GM21528 (cell line): ENCODE data around the gene TEKT5.
A peak's percentile ranks its signal among the peaks of the same experiment; 100 is the strongest.
"Not testable (repeated sequence)": the region's sequence is repeated elsewhere in the genome, so short reads cannot be mapped to it uniquely, and the experiment has no call there.

Source experiments
- ATAC-seq: cut with Tn5 transposase; IDR thresholded peaks from one replicate; pipeline ENCODE4 v1.9.1; 2021; ENCODE audit warnings: mild to moderate bottlenecking, moderate library complexity; ENCODE audit not compliant: unreplicated experiment, low FRiP score

TEKT5 gene

DNA sequence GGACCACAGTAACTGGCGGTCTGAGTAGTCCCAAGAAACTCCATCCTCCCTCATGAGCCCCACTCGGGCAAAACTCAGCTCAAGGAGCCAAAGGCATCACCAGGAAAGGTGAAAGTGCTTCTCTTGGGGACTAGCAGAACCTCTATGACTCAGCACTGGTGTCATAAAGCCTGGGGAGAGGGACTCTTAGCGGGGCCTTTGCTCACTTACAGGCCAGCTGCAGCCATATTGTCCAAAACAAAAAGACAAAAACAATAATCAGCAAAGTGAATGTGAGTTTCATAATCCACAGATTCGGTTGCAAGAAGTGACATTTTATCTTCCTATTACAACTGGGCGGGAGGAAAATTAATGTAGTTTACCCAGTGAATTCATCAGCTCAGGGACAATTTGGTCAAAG lies at the start of gene TEKT5:
Gene TEKT5 (minus strand): TSS at position 101 of the 400 bp plus-strand sequence. CDS start 57 bp downstream, at position 44.
- ATAC-seq: no peak

DNA sequence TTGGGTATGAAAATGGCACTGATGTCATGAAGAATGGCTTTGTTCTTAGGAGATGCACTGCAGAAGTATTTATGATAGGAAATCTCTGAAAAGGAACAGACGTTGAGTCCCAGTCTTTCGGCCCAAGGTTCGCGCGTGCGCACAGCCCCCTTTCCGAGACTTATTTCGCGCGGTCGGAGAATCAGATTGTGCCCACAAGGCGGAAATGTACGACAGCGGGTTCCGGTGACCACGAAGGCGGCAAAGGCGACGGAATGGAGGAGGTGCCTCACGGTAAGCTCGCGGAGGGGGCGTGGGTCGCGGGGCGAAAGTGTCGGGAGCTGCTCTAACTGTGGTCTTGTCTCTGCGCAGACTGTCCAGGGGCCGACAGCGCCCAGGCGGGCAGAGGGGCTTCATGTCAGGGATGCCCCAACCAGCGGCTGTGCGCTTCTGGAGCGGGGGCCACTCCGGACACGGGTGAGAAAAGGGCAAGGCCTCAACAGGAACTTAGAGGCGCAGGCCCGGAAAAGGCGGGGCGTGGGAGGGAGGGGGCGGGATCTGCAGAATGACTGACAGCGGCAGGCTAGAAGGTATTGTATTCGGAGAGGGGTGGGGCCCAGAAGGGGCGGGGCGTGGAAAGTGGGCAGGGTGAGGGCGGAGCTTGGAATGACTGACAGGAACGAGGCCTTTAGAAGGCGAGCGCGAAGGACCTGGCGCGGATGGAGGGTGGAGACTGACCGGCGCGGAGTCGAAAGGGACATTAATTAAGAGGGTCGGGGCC lies 49.1 kb upstream of the TEKT5 start, which contains the start of gene NUBP1:
Gene NUBP1 (plus strand): TSS at position 233 of the 760 bp plus-strand sequence. CDS start 22 bp downstream, at position 255.
- peak; percentile 78 for ATAC-seq

- ATAC-seq: no peak
These were observed 48.5 kb upstream of the TEKT5 start for GRCh38 chr16:10743227-10743609.

DNA sequence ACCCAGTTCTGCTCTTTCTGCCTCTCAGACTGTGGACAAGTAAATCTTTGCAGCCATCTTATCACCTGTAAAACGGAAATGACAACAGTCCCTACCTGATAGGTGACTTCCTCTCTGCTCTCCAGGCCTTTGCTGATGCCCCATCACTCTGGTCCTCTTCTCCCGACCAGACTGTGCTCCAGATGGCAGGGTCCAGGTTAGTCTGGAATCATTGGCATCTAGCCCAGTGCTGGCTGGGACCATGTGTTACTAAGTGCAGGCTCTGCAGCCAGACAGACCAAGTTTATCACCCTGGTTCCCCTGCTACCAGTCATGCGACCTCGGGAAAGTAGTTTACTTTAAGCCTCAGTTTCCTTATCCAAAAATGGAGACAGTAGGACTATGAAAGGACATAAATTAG lies 47.1 kb upstream of the TEKT5 start:
- no peak for ATAC-seq

- ATAC-seq: not testable (repeated sequence)
These were observed 46.5 kb upstream of the TEKT5 start for GRCh38 chr16:10741249-10741648.

DNA sequence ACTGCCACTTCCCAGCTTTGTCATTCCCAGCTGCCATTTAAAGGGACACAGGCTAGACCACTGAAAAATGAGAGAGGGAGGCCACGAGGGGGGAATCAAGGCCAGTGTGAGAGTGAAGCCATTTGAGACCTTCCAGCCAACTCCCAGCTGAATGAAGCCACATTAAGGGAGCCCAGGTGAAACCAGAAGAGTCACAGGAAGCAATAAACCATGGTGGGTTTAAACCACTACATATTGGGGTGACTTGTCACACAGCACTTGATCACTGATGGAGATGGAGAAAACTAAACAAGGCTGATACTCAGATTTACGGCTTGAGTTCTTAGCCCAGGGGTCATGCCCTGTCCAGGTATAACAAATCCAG lies 46.1 kb upstream of the TEKT5 start:
- no peak for ATAC-seq

- ATAC-seq: no peak
These were observed 45.5 kb upstream of the TEKT5 start for GRCh38 chr16:10740000-10740844.

- ATAC-seq: peak; percentile 47
These were observed 43.7 kb upstream of the TEKT5 start for GRCh38 chr16:10738231-10739077.

- peak; percentile 40 for ATAC-seq
These were observed 42.4 kb upstream of the TEKT5 start for GRCh38 chr16:10737068-10737625.

- no peak for ATAC-seq
These were observed 37.1 kb upstream of the TEKT5 start for GRCh38 chr16:10731790-10732189.

GRCh38 chr16:10729104-10730048 lies 34.6 kb upstream of the TEKT5 start:
- no peak for ATAC-seq

DNA sequence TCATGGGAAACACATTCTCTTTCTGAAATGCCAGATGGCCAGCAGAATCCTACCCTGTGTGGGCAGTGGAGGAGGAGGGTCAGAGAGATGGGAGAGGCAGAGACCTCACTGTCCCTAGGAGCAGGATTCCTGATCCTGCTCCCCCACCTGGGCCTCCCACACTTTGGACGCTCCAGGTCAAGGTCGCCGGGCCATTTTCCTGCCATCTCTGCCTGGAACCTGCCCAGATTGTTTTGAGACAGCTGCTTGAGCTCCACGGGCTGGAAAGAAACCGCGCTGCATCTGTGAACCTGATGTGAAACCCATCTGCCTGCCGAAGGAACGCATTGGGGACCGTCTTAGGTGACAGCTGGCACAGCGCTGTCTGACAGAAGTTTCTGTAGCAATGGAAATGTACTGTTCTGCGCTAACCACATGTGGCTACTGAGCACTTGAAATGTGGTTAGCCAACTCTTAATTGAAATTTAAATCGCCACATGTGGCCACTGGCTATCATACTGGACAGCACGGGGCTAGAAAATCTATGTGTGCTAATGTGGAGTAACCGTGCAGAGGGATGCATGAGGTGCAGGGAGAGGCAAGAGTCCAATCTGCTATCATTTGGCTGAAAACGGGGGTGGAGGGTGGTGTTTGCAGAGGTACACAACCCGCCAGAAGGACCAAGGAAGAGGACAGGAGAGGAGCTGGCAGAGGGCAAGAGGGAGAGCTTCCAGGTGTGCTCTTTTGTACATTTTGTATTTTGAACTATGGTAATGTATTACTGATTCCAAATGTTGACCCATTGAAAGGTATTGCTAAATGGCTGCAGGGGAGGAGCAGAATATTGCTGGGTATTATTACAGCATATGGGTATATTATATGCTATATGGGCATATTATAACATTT lies 33.5 kb upstream of the TEKT5 start:
- no peak for ATAC-seq

GRCh38 chr16:10708969-10709368 lies 14.2 kb upstream of the TEKT5 start:
- no peak for ATAC-seq

DNA sequence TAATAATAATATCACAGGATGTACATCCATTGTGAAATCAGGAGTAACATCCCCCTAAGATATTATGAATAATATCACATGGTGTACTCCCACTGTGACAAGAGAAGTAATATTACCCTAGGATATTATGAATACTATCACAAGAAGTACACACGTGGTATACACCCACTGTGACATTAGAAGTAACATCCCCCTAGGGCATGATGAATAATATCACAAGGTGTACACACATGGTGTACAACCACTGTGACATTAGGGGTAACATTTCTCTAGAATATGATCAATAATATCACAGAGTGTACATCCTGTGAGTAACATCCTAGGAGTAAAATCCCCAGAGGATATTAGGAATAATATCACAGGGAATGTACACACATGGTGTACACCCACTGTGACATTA lies 5.0 kb upstream of the TEKT5 start:
- ATAC-seq: no peak

- ATAC-seq: no peak
These were observed 424 bp downstream of the TEKT5 start for GRCh38 chr16:10694306-10694705.

DNA sequence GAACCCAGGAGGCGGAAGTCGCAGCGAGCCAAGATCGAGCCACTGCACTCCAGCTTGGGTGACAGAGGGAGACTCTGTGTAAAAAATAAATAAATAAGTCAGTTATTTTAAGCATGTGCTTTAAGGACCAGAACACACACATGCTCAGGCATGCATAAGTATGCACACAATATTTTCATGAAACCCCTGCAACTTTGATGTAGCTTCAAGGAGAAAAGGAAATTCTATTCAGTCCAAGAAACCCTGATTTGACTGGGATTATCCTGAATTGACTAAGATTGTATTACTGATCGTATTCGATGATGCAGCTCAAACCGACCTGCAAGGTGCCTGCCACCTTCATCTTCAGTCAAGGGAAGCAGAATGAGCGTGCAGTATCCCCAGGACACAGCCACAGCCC lies 841 bp downstream of the TEKT5 start:
- ATAC-seq: no peak

DNA sequence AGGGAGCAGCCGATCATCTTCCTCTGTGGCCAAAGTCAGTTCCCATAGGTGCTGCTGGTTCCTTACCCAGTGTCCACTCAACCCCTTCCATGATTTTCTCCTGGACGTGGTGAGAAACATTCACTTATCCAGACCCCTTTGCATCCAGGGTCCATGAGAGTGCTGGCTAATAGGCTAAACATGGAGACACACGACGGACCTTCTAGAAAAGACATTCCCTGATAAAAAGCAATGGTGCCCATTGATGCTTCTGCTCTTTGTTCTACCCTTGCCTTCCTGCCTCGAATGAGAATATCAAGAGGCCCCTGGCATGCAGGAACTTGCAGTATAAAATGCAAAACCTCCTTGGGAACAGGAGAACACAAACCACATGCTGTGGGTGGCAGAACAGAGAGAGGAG lies 2.3 kb downstream of the TEKT5 start:
- no peak for ATAC-seq

- no peak for ATAC-seq
These were observed 6.0 kb downstream of the TEKT5 start for GRCh38 chr16:10688726-10689125.
